OCI-LY1 (cell line): Measurements from ENCODE around the gene TNIP1.

Source experiments
- H2AFZ ChIP-seq: fragments of 200-600 bp; sonication (generic), shearing (Covaris generic); 2 replicates; pipeline ENCODE4 v1.6.0; 2014; ENCODE audit warnings: antibody characterized with exemption, mild to moderate bottlenecking, low read length
- H3F3A ChIP-seq: fragments of 200-600 bp; sonication (generic), shearing (Covaris generic); 2 replicates; pipeline ENCODE4 v1.6.0; 2014; ENCODE audit warnings: mild to moderate bottlenecking, antibody characterized with exemption, low read length, moderate library complexity; ENCODE audit not compliant: insufficient read depth
- H3K27ac ChIP-seq: fragments of 200-600 bp; sonication (generic); 2 replicates; pipeline ENCODE4 v1.5.1; 2014; ENCODE audit warnings: low read length, mixed run types, mild to moderate bottlenecking, low read depth; ENCODE audit not compliant: poor library complexity, severe bottlenecking
- H3K27me3 ChIP-seq: fragments of 200-600 bp; sonication (generic); 2 replicates; pipeline ENCODE4 v1.6.0; 2014; ENCODE audit warnings: antibody characterized with exemption, mild to moderate bottlenecking, low read length, moderate library complexity; ENCODE audit not compliant: insufficient read depth
- H3K36me3 ChIP-seq: fragments of 200-600 bp; sonication (generic); 2 replicates; pipeline ENCODE4 v1.6.1; 2014; ENCODE audit warnings: mild to moderate bottlenecking, antibody characterized with exemption, low read length, moderate library complexity, mixed read lengths; ENCODE audit not compliant: insufficient read depth
- H3K4me1 ChIP-seq: fragments of 200-600 bp; sonication (generic); 2 replicates; pipeline ENCODE4 v1.5.1; 2014; ENCODE audit warnings: mild to moderate bottlenecking, low read length, moderate library complexity; ENCODE audit not compliant: insufficient read depth, severe bottlenecking
- H3K4me2 ChIP-seq: fragments of 200-600 bp; sonication (generic), shearing (Covaris generic); 2 replicates; pipeline ENCODE4 v1.6.1; 2014; ENCODE audit warnings: low read length
- H3K4me3 ChIP-seq: fragments of 200-600 bp; sonication (generic); 2 replicates; pipeline ENCODE4 v1.5.1; 2014; ENCODE audit warnings: low read length, low read depth, mild to moderate bottlenecking, mixed read lengths; ENCODE audit not compliant: poor library complexity, severe bottlenecking
- H3K79me2 ChIP-seq: fragments of 200-600 bp; shearing (Covaris generic); 2 replicates; pipeline ENCODE4 v1.6.1; 2016; ENCODE audit warnings: mixed run types, low read length, mixed read lengths; ENCODE audit not compliant: insufficient read depth
- H3K9ac ChIP-seq: fragments of 200-600 bp; sonication (generic), shearing (Covaris generic); 2 replicates; pipeline ENCODE4 v1.6.1; 2014; ENCODE audit warnings: mild to moderate bottlenecking, low read length, mixed read lengths
- H3K9me2 ChIP-seq: fragments of 200-600 bp; sonication (generic), shearing (Covaris generic); 2 replicates; pipeline ENCODE4 v1.6.1; 2014; ENCODE audit warnings: low read depth, mild to moderate bottlenecking, low read length, mixed read lengths
- H3K9me3 ChIP-seq: fragments of 200-600 bp; shearing (Covaris generic); 2 replicates; pipeline ENCODE4 v1.6.1; 2014; ENCODE audit warnings: low read length, mixed read lengths
- H4K20me1 ChIP-seq: fragments of 200-600 bp; sonication (generic), shearing (Covaris generic); 2 replicates; pipeline ENCODE4 v1.6.0; 2016; ENCODE audit warnings: mild to moderate bottlenecking, low read length; ENCODE audit not compliant: insufficient read depth
- EZH2 ChIP-seq: fragments of 200-600 bp; sonication (generic), shearing (Covaris generic); IDR thresholded peaks from 2 replicates; pipeline ENCODE4 v1.8.0; 2017; ENCODE audit warnings: borderline replicate concordance, mixed run types, mild to moderate bottlenecking, antibody characterized with exemption, low read length, moderate library complexity, mixed read lengths
- TF ChIP-seq, protein P1 (sequence below): fragments of 200-600 bp; sonication (generic), shearing (Covaris generic); IDR thresholded peaks from 2 replicates; pipeline ENCODE4 v1.5.1; 2017; ENCODE audit warnings: mild to moderate bottlenecking, antibody characterized with exemption, low read length, moderate library complexity, mixed read lengths

The TNIP1 gene

DNA sequence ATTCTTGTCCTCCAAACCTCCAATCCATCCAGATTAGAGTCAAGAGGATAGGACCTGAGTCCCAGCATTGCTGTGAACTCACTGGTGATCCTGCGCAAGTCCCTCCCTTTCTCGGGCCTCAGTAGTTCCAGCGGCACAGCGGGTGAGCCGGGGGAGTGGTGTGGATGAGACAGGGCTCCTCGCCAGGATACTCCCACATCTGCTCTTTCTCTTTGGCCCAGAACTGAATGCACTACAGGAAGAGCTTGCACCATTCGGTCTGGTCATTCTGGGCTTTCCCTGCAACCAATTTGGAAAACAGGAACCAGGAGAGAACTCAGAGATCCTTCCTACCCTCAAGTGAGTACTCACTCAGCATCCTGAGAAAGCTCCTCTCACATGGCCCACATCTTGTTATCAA lies 54.2 kb downstream of the TNIP1 start:
- H3K27ac ChIP-seq = no peak overlapping the region
- TF ChIP-seq EZH2 = no peak
- TF ChIP-seq, protein P1, sequence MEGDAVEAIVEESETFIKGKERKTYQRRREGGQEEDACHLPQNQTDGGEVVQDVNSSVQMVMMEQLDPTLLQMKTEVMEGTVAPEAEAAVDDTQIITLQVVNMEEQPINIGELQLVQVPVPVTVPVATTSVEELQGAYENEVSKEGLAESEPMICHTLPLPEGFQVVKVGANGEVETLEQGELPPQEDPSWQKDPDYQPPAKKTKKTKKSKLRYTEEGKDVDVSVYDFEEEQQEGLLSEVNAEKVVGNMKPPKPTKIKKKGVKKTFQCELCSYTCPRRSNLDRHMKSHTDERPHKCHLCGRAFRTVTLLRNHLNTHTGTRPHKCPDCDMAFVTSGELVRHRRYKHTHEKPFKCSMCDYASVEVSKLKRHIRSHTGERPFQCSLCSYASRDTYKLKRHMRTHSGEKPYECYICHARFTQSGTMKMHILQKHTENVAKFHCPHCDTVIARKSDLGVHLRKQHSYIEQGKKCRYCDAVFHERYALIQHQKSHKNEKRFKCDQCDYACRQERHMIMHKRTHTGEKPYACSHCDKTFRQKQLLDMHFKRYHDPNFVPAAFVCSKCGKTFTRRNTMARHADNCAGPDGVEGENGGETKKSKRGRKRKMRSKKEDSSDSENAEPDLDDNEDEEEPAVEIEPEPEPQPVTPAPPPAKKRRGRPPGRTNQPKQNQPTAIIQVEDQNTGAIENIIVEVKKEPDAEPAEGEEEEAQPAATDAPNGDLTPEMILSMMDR = no peak
- H3K27me3 ChIP-seq = no peaks in the 10 kb centered on the region
- no peak overlapping the region for H2AFZ ChIP-seq
- peaks cover 67% of the 10 kb centered on the region for H3K36me3 ChIP-seq
- H3K9me3 ChIP-seq = no peaks in the 10 kb centered on the region
- no peak overlapping the region for H3K4me3 ChIP-seq
- no peaks in the 10 kb centered on the region for H3K4me1 ChIP-seq
- no peak overlapping the region for H3K4me2 ChIP-seq
- no peaks in the 10 kb centered on the region for H3F3A ChIP-seq
- no peaks in the 10 kb centered on the region for H3K9me2 ChIP-seq
- no peaks in the 10 kb centered on the region for H4K20me1 ChIP-seq
- H3K9ac ChIP-seq = no peak overlapping the region
- no peaks in the 10 kb centered on the region for H3K79me2 ChIP-seq

DNA sequence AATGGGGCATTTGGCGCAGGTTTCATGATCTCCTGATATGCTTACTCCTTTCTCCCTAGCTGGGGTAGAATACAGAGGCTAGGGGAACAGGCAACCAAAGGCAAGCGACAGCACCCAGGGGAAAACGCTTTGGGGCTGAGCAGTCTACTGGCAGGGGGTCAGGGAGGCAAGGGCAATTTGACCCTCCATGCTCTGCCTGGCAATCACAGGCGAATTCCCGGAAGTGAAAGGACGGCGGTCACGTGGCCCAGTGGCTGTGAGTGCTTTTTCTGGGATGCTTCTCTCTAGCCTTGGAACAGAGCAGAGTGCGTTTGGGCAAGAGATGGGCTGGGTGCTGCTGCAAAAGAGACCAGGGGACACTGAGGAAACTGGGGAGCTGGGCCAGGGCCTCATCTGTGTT lies 54.7 kb downstream of the TNIP1 start:
- no peaks in the 10 kb centered on the region for H3K79me2 ChIP-seq
- H4K20me1 ChIP-seq = no peaks in the 10 kb centered on the region
- peaks cover 61% of the 10 kb centered on the region for H3K36me3 ChIP-seq
- H2AFZ ChIP-seq = no peak overlapping the region
- no peaks in the 10 kb centered on the region for H3K9me3 ChIP-seq
- no peak overlapping the region for H3K9ac ChIP-seq
- no peaks in the 10 kb centered on the region for H3F3A ChIP-seq
- H3K4me1 ChIP-seq = peaks cover 2% of the 10 kb centered on the region
- TF ChIP-seq EZH2 = no peak
- TF ChIP-seq, protein P1 = no peak
- no peak overlapping the region for H3K4me2 ChIP-seq
- H3K27me3 ChIP-seq = no peaks in the 10 kb centered on the region
- H3K27ac ChIP-seq = no peak overlapping the region
- no peaks in the 10 kb centered on the region for H3K9me2 ChIP-seq
- no peak overlapping the region for H3K4me3 ChIP-seq

GRCh38 chr5:151025250-151025606 lies 55.6 kb downstream of the TNIP1 start:
- H3F3A ChIP-seq = no peaks in the 10 kb centered on the region
- no peak overlapping the region for H3K4me2 ChIP-seq
- no peak overlapping the region for H3K27ac ChIP-seq
- H3K9me3 ChIP-seq = no peaks in the 10 kb centered on the region
- peaks cover 10% of the 10 kb centered on the region for H3K4me1 ChIP-seq
- TF ChIP-seq, protein P1 = no peak
- TF ChIP-seq EZH2 = no peak
- no peaks in the 10 kb centered on the region for H3K9me2 ChIP-seq
- H3K4me3 ChIP-seq = no peak overlapping the region
- peaks cover 52% of the 10 kb centered on the region for H3K36me3 ChIP-seq
- no peak overlapping the region for H2AFZ ChIP-seq
- H4K20me1 ChIP-seq = no peaks in the 10 kb centered on the region
- H3K79me2 ChIP-seq = no peaks in the 10 kb centered on the region
- no peaks in the 10 kb centered on the region for H3K27me3 ChIP-seq
- no peak overlapping the region for H3K9ac ChIP-seq
